Measurements from ENCODE around the gene MARCO. TPM values are rescaled to one million over a fixed set of nuclear protein-coding genes. Genes with fewer than 3 reads are reported as not detected.

Gene MARCO
- polyA plus RNA-seq, 1 of the 3 experiments (the other 2 are of a cell fraction): not detected

DNA sequence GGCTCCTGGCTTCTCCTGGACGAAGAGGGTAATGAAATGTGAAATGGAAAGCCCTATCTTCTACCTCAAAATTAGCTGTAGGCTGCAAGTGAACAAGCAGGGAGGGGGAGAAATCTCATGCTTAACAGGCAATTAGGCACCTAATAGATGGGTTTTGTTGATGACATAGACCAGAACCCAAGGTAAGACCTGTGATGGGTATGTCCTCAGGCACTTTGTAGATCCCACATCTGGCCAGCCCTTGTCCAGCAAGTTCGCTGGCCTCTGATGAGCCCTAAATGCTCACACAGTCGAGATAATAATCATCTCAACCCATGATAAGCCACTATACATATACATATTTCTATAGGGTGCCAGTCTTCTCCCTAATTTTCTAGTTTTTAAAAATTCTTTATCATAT lies 82.6 kb downstream of the MARCO start:
- Histone ChIP-seq H4K20me1 (ENCODE audit: insufficient read depth) (no peaks in the 10 kb centered on the region), H3K9me2 (no peaks in the 10 kb centered on the region), H3K9me3 (no peaks in the 10 kb centered on the region), H3K27me3 (ENCODE audit: insufficient read depth) (no peaks in the 10 kb centered on the region), H3F3A (replicated peaks; ENCODE audit: insufficient read depth) (no peaks in the 10 kb centered on the region), H3K36me3 (replicated peaks in 1 of 2; ENCODE audit: control insufficient read depth in 1 of 2, insufficient read depth in 2 of 2, low read length in 1 of 2) (no peaks in the 10 kb centered on the region), H3K79me2 (ENCODE audit: insufficient read depth) (no peaks in the 10 kb centered on the region), H3K9ac (no peak overlapping the region), H3K4me3 (ENCODE audit: low read depth in 2 of 2, low read length in 1 of 2) (no peak overlapping the region), H3K27ac (ENCODE audit: low read depth in 2 of 2, low read length in 1 of 2) (no peak overlapping the region), H3K4me2 (no peak overlapping the region), H2AFZ (ENCODE audit: low read depth) (no peak overlapping the region), H3K4me1 (ENCODE audit: control insufficient read depth in 1 of 2, insufficient read depth in 2 of 2, low read depth in 1 of 2, low read length in 1 of 2) (peaks cover 0 to 12% of the 10 kb centered on the region in 2 experiments; a peak in 2 of 4 replicates)
- ChIA-PET CTCF (interaction anchor here (1.6 to 10.1 kb wide), 3 partner anchors 13 to 286 kb away, joined by 5 to 65 read pairs (median 6); no protein-coding TSS in a partner anchor), POLR2A (no interaction called here)
- peak; percentile 59 for DNase-seq
- 0% methylated on average over 2 of the region's 3 CpGs for whole genome bisulfite sequencing (ENCODE audit: low lambda C conversion rate)
- TF ChIP-seq, protein P1, sequence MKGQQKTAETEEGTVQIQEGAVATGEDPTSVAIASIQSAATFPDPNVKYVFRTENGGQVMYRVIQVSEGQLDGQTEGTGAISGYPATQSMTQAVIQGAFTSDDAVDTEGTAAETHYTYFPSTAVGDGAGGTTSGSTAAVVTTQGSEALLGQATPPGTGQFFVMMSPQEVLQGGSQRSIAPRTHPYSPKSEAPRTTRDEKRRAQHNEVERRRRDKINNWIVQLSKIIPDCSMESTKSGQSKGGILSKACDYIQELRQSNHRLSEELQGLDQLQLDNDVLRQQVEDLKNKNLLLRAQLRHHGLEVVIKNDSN (IDR thresholded peaks at IDR 0.05; ENCODE audit: borderline replicate concordance, low read depth): no peak
- TF ChIP-seq ELF1 (IDR thresholded peaks at IDR 0.05): no peak
- no peak for TF ChIP-seq SMC3 (IDR thresholded peaks at IDR 0.05; ENCODE audit: low read depth, low read length)
- TF ChIP-seq GABPA (IDR thresholded peaks at IDR 0.05; ENCODE audit: low read depth): no peak
- peak; percentile 34; the same call in 1 of the 2 replicates for TF ChIP-seq GATA2 (CRISPR knock-in tag; IDR thresholded peaks at IDR 0.05)

DNA sequence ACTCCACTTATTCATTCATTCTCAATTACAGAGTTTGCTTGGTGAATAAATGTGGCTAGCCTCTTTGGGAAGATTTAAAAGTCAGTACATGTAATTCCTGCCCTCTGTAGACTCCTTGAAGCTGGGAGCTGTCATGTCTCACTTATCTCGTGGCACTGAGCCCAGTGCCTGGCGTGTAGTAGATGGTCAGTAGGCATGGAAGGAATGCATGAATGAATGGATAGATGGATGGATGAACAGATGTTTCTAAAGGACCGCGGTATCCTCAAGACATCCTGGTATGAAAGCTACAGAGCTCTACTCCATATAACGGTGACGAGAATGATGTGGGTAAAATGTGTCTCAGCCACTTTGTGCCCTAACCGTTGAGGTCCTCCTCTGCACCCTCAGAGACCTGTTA lies 83.0 kb downstream of the MARCO start:
- Histone ChIP-seq H3F3A (replicated peaks; ENCODE audit: insufficient read depth) (no peaks in the 10 kb centered on the region), H3K27ac (ENCODE audit: low read depth in 2 of 2, low read length in 1 of 2) (no peak overlapping the region), H3K4me2 (no peak overlapping the region), H3K4me1 (ENCODE audit: control insufficient read depth in 1 of 2, insufficient read depth in 2 of 2, low read depth in 1 of 2, low read length in 1 of 2) (peaks cover 0 to 12% of the 10 kb centered on the region in 2 experiments; a peak in 2 of 4 replicates), H3K79me2 (ENCODE audit: insufficient read depth) (no peaks in the 10 kb centered on the region), H3K9ac (no peak overlapping the region), H2AFZ (ENCODE audit: low read depth) (no peak overlapping the region), H3K9me2 (no peaks in the 10 kb centered on the region), H4K20me1 (ENCODE audit: insufficient read depth) (no peaks in the 10 kb centered on the region), H3K9me3 (no peaks in the 10 kb centered on the region), H3K27me3 (ENCODE audit: insufficient read depth) (no peaks in the 10 kb centered on the region), H3K36me3 (replicated peaks in 1 of 2; ENCODE audit: control insufficient read depth in 1 of 2, insufficient read depth in 2 of 2, low read length in 1 of 2) (no peaks in the 10 kb centered on the region), H3K4me3 (ENCODE audit: low read depth in 2 of 2, low read length in 1 of 2) (no peak overlapping the region)
- DNase-seq: no peak
- CTCF ChIA-PET: interaction anchor here (2.1 to 10.1 kb wide), 2 partner anchors 13 to 286 kb away, joined by 6 to 65 read pairs; no protein-coding TSS in a partner anchor
- POLR2A ChIA-PET: no interaction called here
- 0 out of 2 replicates have a peak, but pooled peaks have one; percentile 0 for TF ChIP-seq GATA2 (CRISPR knock-in tag; IDR thresholded peaks at IDR 0.05)
- no peak for TF ChIP-seq NFIC (IDR thresholded peaks at IDR 0.05; ENCODE audit: borderline replicate concordance)
- 21% methylated on average over 7 of the region's 7 CpGs for WGBS (ENCODE audit: low lambda C conversion rate)

DNA sequence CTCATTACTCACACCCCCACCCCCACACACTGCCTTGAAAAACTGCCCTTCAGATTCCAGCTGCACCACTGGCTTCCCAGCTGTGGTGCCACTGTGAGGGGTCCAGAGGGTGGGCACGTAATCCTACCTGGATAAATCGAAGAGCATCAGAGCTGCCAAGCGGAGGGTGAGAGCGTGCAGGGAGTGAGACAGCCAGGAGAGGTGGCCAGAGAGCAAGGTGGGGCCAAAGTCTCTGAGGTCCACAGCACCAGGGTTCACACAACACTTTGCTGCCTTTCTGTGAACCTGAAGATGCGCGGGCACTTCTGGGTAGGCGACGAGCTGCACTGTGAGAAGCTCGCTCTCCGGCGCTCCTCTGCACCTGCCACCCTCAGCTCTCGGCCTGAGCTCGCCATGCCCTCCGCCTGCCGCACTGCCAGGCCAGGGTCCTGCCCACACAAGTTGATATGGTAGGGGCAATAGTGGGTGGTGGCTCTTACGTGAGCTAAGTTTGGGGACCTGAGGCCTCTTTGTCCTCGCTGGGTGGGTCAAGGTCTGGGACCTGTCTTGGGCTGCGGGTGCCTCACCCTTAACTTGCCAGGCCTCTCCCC lies 83.9 kb downstream of the MARCO start:
- Histone ChIP-seq H3K79me2 (ENCODE audit: insufficient read depth) (no peaks in the 10 kb centered on the region), H3K27me3 (ENCODE audit: insufficient read depth) (no peaks in the 10 kb centered on the region), H3K9ac (no peak overlapping the region), H3K4me3 (ENCODE audit: low read depth in 2 of 2, low read length in 1 of 2) (no peak overlapping the region), H3K36me3 (replicated peaks in 1 of 2; ENCODE audit: control insufficient read depth in 1 of 2, insufficient read depth in 2 of 2, low read length in 1 of 2) (no peaks in the 10 kb centered on the region), H3K27ac (ENCODE audit: low read depth in 2 of 2, low read length in 1 of 2) (no peak overlapping the region), H3K9me3 (no peaks in the 10 kb centered on the region), H2AFZ (ENCODE audit: low read depth) (no peak overlapping the region), H3K4me2 (no peak overlapping the region), H3K4me1 (ENCODE audit: control insufficient read depth in 1 of 2, insufficient read depth in 2 of 2, low read depth in 1 of 2, low read length in 1 of 2) (peaks cover 0 to 12% of the 10 kb centered on the region in 2 experiments; a peak in 2 of 4 replicates), H3F3A (replicated peaks; ENCODE audit: insufficient read depth) (no peaks in the 10 kb centered on the region), H3K9me2 (no peaks in the 10 kb centered on the region), H4K20me1 (ENCODE audit: insufficient read depth) (no peaks in the 10 kb centered on the region)
- ChIA-PET CTCF (interaction anchor here (0.5 to 10.1 kb wide), 8 partner anchors 14 to 994 kb away, joined by 3 to 65 read pairs (median 4); no protein-coding TSS in a partner anchor), POLR2A (no interaction called here)
- DNase-seq: no peak
- 53% methylated on average over 10 of the region's 18 CpGs for whole genome bisulfite sequencing (ENCODE audit: low lambda C conversion rate)
- TF ChIP-seq, protein P1 (IDR thresholded peaks at IDR 0.05; ENCODE audit: borderline replicate concordance, low read depth): no peak
- TF ChIP-seq TEAD4 (IDR thresholded peaks at IDR 0.05; ENCODE audit: borderline replicate concordance, insufficient read depth) (no peak), FOXJ3 (CRISPR knock-in tag; IDR thresholded peaks at IDR 0.05) (no peak), EZH2phosphoT487 (IDR thresholded peaks at IDR 0.05; ENCODE audit: borderline replicate concordance, low read depth) (no peak), NFIC (IDR thresholded peaks at IDR 0.05; ENCODE audit: borderline replicate concordance) (no peak), JUND (IDR thresholded peaks at IDR 0.05) (no peak), CHD2 (IDR thresholded peaks at IDR 0.05; ENCODE audit: low read length, partially characterized antibody) (no peak), ELF1 (IDR thresholded peaks at IDR 0.05) (no peak), RAD21 (IDR thresholded peaks at IDR 0.05; ENCODE audit: low read length) (no peak), SMC3 (IDR thresholded peaks at IDR 0.05; ENCODE audit: low read depth, low read length) (no peak), FOXM1 (IDR thresholded peaks at IDR 0.05; ENCODE audit: low read depth) (no peak), GATA2 (CRISPR knock-in tag; IDR thresholded peaks at IDR 0.05) (no peak)
- TF ChIP-seq, protein P2, sequence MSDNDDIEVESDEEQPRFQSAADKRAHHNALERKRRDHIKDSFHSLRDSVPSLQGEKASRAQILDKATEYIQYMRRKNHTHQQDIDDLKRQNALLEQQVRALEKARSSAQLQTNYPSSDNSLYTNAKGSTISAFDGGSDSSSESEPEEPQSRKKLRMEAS (IDR thresholded peaks at IDR 0.05; ENCODE audit: low read depth): no peak
- TF ChIP-seq, protein P3, sequence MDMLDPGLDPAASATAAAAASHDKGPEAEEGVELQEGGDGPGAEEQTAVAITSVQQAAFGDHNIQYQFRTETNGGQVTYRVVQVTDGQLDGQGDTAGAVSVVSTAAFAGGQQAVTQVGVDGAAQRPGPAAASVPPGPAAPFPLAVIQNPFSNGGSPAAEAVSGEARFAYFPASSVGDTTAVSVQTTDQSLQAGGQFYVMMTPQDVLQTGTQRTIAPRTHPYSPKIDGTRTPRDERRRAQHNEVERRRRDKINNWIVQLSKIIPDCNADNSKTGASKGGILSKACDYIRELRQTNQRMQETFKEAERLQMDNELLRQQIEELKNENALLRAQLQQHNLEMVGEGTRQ (IDR thresholded peaks at IDR 0.05; ENCODE audit: borderline replicate concordance, low read depth, low read length): no peak
- TF ChIP-seq, protein P4, sequence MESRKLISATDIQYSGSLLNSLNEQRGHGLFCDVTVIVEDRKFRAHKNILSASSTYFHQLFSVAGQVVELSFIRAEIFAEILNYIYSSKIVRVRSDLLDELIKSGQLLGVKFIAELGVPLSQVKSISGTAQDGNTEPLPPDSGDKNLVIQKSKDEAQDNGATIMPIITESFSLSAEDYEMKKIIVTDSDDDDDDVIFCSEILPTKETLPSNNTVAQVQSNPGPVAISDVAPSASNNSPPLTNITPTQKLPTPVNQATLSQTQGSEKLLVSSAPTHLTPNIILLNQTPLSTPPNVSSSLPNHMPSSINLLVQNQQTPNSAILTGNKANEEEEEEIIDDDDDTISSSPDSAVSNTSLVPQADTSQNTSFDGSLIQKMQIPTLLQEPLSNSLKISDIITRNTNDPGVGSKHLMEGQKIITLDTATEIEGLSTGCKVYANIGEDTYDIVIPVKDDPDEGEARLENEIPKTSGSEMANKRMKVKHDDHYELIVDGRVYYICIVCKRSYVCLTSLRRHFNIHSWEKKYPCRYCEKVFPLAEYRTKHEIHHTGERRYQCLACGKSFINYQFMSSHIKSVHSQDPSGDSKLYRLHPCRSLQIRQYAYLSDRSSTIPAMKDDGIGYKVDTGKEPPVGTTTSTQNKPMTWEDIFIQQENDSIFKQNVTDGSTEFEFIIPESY (IDR thresholded peaks at IDR 0.05; ENCODE audit: borderline replicate concordance, low read depth): no peak

Data from SK-N-SH (cell line).